Upper lobe of left lung (tissue), 6 donors: ENCODE measurements around the gene CNTN2. TPM values are rescaled to one million over a fixed set of nuclear protein-coding genes. Genes with fewer than 3 reads are reported as not detected.
A peak's percentile ranks its signal among the peaks of the same experiment; 100 is the strongest.

Experiments used
- ATAC-seq, 2 donors: fragments of 200-7000 bp; cut with Tn5 transposase; one replicate each; pipeline ENCODE4 v1.9.1; 2022; ENCODE audit warnings: mild to moderate bottlenecking in 2 of 2, moderate library complexity in 2 of 2; ENCODE audit not compliant: low FRiP score in 2 of 2
- DNase-seq, 2 donors: peaks; one replicate each; pipeline ENCODE4 v3.0.0-alpha.2; 2019 to 2020
- H3K27ac ChIP-seq, 4 donors: fragments of 200-600 bp; sonication (generic); one replicate each; pipeline ENCODE4 v1.5.1; 2016 to 2019
- H3K27me3 ChIP-seq, 4 donors: fragments of 200-600 bp; sonication (generic); one replicate each; pipeline ENCODE4 v1.5.1; 2017 to 2019
- H3K36me3 ChIP-seq, 4 donors: fragments of 200-600 bp; sonication (generic); one replicate each; pipeline ENCODE4 v1.5.1; 2016 to 2019
- H3K4me1 ChIP-seq, 4 donors: fragments of 200-600 bp; sonication (generic); one replicate each; pipeline ENCODE4 v1.5.1; 2018 to 2019
- H3K4me3 ChIP-seq, 4 donors: fragments of 200-600 bp; sonication (generic); one replicate each; pipeline ENCODE4 v1.5.1; 2017 to 2019; ENCODE audit warnings: mild to moderate bottlenecking in 2 of 4, moderate library complexity in 1 of 4
- H3K9me3 ChIP-seq, 4 donors: fragments of 200-600 bp; sonication (generic); one replicate each; pipeline ENCODE4 v1.5.1; 2018 to 2019
- EP300 ChIP-seq, 4 donors: sonication (generic); formaldehyde crosslinking; IDR thresholded peaks; one replicate each; pipeline ENCODE4 v1.5.1; 2017; ENCODE audit warnings: antibody characterized with exemption in 4 of 4, control low read depth in 2 of 4
- POLR2A ChIP-seq, 4 donors: fragments of 450-650 bp; IDR thresholded peaks; one replicate each; pipeline ENCODE4 v1.5.1; 2016 to 2017; ENCODE audit warnings: antibody characterized with exemption in 4 of 4, mild to moderate bottlenecking in 2 of 4
- POLR2AphosphoS5 ChIP-seq, 2 donors: sonication (generic); formaldehyde crosslinking; IDR thresholded peaks; one replicate each; pipeline ENCODE4 v1.5.1; 2017; ENCODE audit warnings: antibody characterized with exemption in 2 of 2
- WGBS, 2 donors: methylation state at CpG; one replicate each; pipeline ENCODE4 v1.1.5; 2017 to 2018; 5-methylcytosine and 5-hydroxymethylcytosine counted together
- total RNA-seq, 6 donors: library from RNA; depleted of rRNA in 4 of 6; stranded (reverse); fragments of >200 nt in 4 of 6; gene quantifications; one replicate each; pipeline versions ENCODE4 v1.1.0 to v1.2.1, GENCODE V29; 2016 to 2021
- TF ChIP-seq, protein P1 (sequence below), 6 experiments: fragments of 450-650 bp in 4 of 6; fragments of 200-600 bp in 2 of 6; sonication (generic) in 2 of 6; IDR thresholded peaks; one replicate each; pipeline ENCODE4 v1.5.1; 2016 to 2019; ENCODE audit warnings: antibody characterized with exemption in 6 of 6
- donor health status: DM: no; HTN: no; CAD: no; lungs with moderate emphysema.
- donor health status: DM: no; HTN: yes; CAD: no; lungs with severe emphysema.

The CNTN2 gene
- total RNA-seq, 6 donors from 2014 or later, result not detected

GRCh38 chr1:205121660-205122488 lies 78.9 kb downstream of the CNTN2 start, which contains the start of gene RBBP5:
Gene RBBP5 (minus strand): TSS chr1:205121978. CDS start chr1:205121873, 105 bp downstream.
- Histone ChIP-seq H3K36me3 (peaks cover 0 to 15% (median 2%) of the 10 kb centered on the region in 4 donors), H3K4me3 (peak within 1 kb of the TSS; percentile 71 to 96 (median 82)), H3K27me3 (no peaks in the 10 kb centered on the region), H3K4me1 (peaks cover 25 to 34% (median 26%) of the 10 kb centered on the region in 4 donors), H3K9me3 (no peaks in the 10 kb centered on the region), H3K27ac (peak within 1 kb of the TSS; percentile 92 to 98 (median 96))
- DNase-seq (peak; percentile 96 to 98), ATAC-seq (peak; percentile 99 to 100)
- TF ChIP-seq EP300 (IDR thresholded peaks at IDR 0.05) (no peak), POLR2A (IDR thresholded peaks at IDR 0.05) (peak in 3 of 4 donors; percentile 45 to 83 (median 73)), POLR2AphosphoS5 (IDR thresholded peaks at IDR 0.05) (peak; percentile 63 to 81)
- TF ChIP-seq, protein P1, sequence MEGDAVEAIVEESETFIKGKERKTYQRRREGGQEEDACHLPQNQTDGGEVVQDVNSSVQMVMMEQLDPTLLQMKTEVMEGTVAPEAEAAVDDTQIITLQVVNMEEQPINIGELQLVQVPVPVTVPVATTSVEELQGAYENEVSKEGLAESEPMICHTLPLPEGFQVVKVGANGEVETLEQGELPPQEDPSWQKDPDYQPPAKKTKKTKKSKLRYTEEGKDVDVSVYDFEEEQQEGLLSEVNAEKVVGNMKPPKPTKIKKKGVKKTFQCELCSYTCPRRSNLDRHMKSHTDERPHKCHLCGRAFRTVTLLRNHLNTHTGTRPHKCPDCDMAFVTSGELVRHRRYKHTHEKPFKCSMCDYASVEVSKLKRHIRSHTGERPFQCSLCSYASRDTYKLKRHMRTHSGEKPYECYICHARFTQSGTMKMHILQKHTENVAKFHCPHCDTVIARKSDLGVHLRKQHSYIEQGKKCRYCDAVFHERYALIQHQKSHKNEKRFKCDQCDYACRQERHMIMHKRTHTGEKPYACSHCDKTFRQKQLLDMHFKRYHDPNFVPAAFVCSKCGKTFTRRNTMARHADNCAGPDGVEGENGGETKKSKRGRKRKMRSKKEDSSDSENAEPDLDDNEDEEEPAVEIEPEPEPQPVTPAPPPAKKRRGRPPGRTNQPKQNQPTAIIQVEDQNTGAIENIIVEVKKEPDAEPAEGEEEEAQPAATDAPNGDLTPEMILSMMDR (IDR thresholded peaks at IDR 0.05), result peak; percentile 49 to 73 (median 56)
- WGBS, 2 donors, result 0% methylated on average over 42 to 46 of the region's 46 CpGs

- Histone ChIP-seq H3K4me3 (peak overlapping the region; percentile 0 to 82 (median 76)), H3K9me3 (no peaks in the 10 kb centered on the region), H3K36me3 (peaks cover 0 to 10% (median 2%) of the 10 kb centered on the region in 4 donors), H3K4me1 (peaks cover 25 to 34% (median 26%) of the 10 kb centered on the region in 4 donors), H3K27me3 (no peaks in the 10 kb centered on the region), H3K27ac (peak overlapping the region; percentile 92 to 98 (median 96))
- 20 to 21% methylated on average over 9 of the region's 9 CpGs for WGBS, 2 donors
- peak in 1 of 2 donors; percentile 14 for ATAC-seq
- DNase-seq, result no peak
- no peak for TF ChIP-seq POLR2A (IDR thresholded peaks at IDR 0.05)
- TF ChIP-seq, protein P1 (IDR thresholded peaks at IDR 0.05), result peak in 1 of 6 experiments; percentile 1
- no peak for TF ChIP-seq POLR2AphosphoS5 (IDR thresholded peaks at IDR 0.05)
These were observed 79.5 kb downstream of the CNTN2 start for GRCh38 chr1:205122489-205122882.

DNA sequence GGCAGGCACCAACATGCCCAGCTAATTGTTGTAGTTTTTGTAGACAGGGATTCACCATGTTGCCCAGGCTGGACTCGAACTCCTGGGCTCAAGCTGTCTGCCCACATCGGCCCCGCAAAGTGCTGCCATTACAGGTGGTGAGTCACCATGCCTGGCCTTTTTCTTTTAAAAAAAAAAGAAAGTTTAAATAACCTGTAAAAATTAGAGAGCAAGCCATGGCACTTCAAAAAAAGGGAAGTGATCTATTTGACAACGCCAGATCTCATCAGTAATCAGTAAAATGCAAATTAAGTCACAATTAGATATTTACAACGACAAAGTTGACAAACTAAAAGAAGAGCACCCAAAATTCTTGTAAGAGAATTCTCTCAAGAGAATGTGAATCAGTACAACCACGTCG lies 81.7 kb downstream of the CNTN2 start:
- Histone ChIP-seq H3K27ac (no peak overlapping the region), H3K36me3 (no peaks in the 10 kb centered on the region), H3K9me3 (no peaks in the 10 kb centered on the region), H3K4me1 (peaks cover 18 to 25% (median 20%) of the 10 kb centered on the region in 4 donors), H3K27me3 (no peaks in the 10 kb centered on the region), H3K4me3 (no peak overlapping the region)
- TF ChIP-seq POLR2A (IDR thresholded peaks at IDR 0.05) (no peak), EP300 (IDR thresholded peaks at IDR 0.05) (no peak), POLR2AphosphoS5 (IDR thresholded peaks at IDR 0.05) (no peak)
- TF ChIP-seq, protein P1 (IDR thresholded peaks at IDR 0.05), result no peak
- ATAC-seq, result no peak
- WGBS, 2 donors, result 81 to 83% methylated on average over 7 of the region's 7 CpGs
- no peak for DNase-seq

DNA sequence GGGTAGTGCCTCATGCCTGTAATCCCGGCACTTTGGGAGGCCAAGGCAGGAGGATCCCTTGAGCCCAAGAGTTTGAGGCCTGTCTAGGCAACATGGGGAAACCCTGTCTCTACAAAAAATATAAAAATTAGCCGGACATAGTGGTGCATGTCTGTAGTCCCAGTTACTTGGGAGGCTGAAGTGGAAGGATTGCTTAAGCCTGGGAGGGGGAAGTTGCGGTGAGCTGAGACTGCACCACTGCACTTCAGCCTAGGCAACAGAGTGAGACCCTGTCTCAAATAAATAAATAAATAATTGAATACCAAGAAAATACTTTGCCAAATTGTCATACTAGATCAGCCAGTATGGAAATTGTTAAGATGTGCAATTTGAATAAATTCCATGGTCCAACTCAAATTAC lies 84.6 kb downstream of the CNTN2 start:
- TF ChIP-seq POLR2AphosphoS5 (IDR thresholded peaks at IDR 0.05) (no peak), EP300 (IDR thresholded peaks at IDR 0.05) (no peak), POLR2A (IDR thresholded peaks at IDR 0.05) (no peak)
- TF ChIP-seq, protein P1 (IDR thresholded peaks at IDR 0.05), result no peak

More for the DNA sequence above, 84.6 kb downstream of the CNTN2 start:
- 70 to 77% methylated on average over 3 of the region's 3 CpGs for WGBS, 2 donors
- peak in 1 of 2 donors; percentile 29 for DNase-seq
- no peaks in the 10 kb centered on the region for H3K9me3 ChIP-seq
- H3K36me3 ChIP-seq, result no peaks in the 10 kb centered on the region
- no peak for ATAC-seq
- H3K4me3 ChIP-seq, result no peak overlapping the region
- H3K27me3 ChIP-seq, result no peaks in the 10 kb centered on the region
- no peak overlapping the region for H3K27ac ChIP-seq
- peaks cover 3 to 5% (median 5%) of the 10 kb centered on the region in 4 donors for H3K4me1 ChIP-seq

Other genes starting within 250 kb of the CNTN2 start
- 10 to 100 TPM in 1 of 6 donors, 1 to 10 TPM in 5; 5.5 to 16.8 (median 6.9) TPM for gene NFASC, start 172.3 kb upstream of the CNTN2 start, total RNA-seq
- gene TMEM81, start 41.2 kb downstream of the CNTN2 start, total RNA-seq, result 1 to 10 TPM; 1.2 to 7.2 (median 2.8) TPM
- gene RBBP5, start 78.8 kb downstream of the CNTN2 start, total RNA-seq, result 10 to 100 TPM in 4 of 6 donors, 1 to 10 TPM in 2; 7.3 to 19.3 (median 14.1) TPM
- 10 to 100 TPM in 3 of 6 donors, 1 to 10 TPM in 3; 8.4 to 15.7 (median 10.6) TPM for gene DSTYK, start 168.5 kb downstream of the CNTN2 start, total RNA-seq
- 1 to 10 TPM; 1.3 to 7.2 (median 3.8) TPM for gene TMCC2, start 184.7 kb downstream of the CNTN2 start, total RNA-seq